ENCODE results near the gene MTUS2. TPM values are rescaled to one million over a fixed set of nuclear protein-coding genes. Genes with fewer than 3 reads are reported as not detected.

Gene MTUS2
- total and polyA plus RNA-seq, 2 experiments from 2014 or later = 0.27 to 0.38 TPM

DNA sequence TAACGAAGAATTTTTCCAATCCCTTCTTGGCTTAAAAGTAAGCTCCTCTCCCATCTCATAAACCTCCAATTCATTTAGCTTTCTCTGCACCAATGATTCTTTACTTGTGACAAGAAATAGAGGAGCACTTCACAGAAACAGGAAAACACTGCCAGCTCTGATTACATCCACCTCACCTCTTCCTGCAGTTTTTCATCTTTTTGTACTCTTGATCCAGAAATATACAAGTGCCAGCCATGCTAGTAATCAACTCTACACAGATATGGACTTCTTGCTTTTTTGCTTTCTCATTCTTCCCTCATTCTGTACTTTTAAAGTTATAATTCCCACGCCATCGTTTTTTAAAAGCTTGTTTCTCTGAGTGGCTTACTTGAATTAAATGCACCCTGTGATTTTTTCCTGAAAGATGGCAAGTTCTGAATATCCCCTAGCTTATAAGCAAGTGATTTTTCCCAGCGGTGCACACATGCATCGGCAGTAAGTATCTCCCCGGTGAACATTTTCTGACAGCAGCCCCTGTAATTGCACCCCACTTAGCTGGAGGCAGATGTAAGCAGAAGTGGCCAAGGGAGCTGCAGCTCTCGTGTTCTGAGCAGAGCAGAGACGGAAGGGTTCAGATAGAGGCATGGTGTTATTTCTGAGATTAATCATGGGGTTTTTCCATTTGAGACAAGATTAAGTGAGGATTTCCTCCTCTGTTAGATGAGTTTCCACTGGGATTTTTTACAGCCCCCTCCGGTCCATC lies 434.7 kb downstream of the MTUS2 start:
- Mint-ChIP-seq H3K4me1 (no peaks in the 10 kb centered on the region), H3K27me3 (ENCODE audit: insufficient read depth, low read depth, poor library complexity) (no peaks in the 10 kb centered on the region), H3K4me3 (no peak overlapping the region), H3K9me3 (0 out of 3 replicates have a peak, but pooled peaks cover 2% of the 10 kb centered on the region), H3K36me3 (ENCODE audit: low read depth) (no peaks in the 10 kb centered on the region), H3K27ac (no peak overlapping the region)
- no peak overlapping the region for H3K4me2 ChIP-seq
- H3K79me2 ChIP-seq (replicated peaks; ENCODE audit: insufficient read depth) = no peaks in the 10 kb centered on the region
- H3K27ac ChIP-seq (ENCODE audit: low read depth) = no peak overlapping the region
- TF ChIP-seq ZNF114 (CRISPR knock-in tag; IDR thresholded peaks at IDR 0.05) (no peak), POLR2AphosphoS5 (IDR thresholded peaks at IDR 0.05; ENCODE audit: low read depth) (no peak), JUNB (IDR thresholded peaks at IDR 0.05; ENCODE audit: unreplicated experiment) (no peak), ZNF331 (CRISPR knock-in tag; IDR thresholded peaks at IDR 0.05; ENCODE audit: low read depth) (no peak)
- no peaks in the 10 kb centered on the region for H3F3A ChIP-seq (replicated peaks; ENCODE audit: low read depth)
- H3K9me2 ChIP-seq (ENCODE audit: insufficient read depth) = peaks cover 3% of the 10 kb centered on the region; the same call in 1 of the 2 replicates
- H3K27me3 ChIP-seq (ENCODE audit: insufficient read depth) = no peaks in the 10 kb centered on the region
- H3K4me1 ChIP-seq (ENCODE audit: insufficient read depth) = no peaks in the 10 kb centered on the region
- no peak overlapping the region for H3K4me3 ChIP-seq
- no peak for ATAC-seq
- no peaks in the 10 kb centered on the region for H4K20me1 ChIP-seq (replicated peaks; ENCODE audit: insufficient read depth)
- no peak for DNase-seq (ENCODE audit: low spot score)
- no peaks in the 10 kb centered on the region for H3K36me3 ChIP-seq (ENCODE audit: insufficient read depth)
- H2AFZ ChIP-seq = no peak overlapping the region

DNA sequence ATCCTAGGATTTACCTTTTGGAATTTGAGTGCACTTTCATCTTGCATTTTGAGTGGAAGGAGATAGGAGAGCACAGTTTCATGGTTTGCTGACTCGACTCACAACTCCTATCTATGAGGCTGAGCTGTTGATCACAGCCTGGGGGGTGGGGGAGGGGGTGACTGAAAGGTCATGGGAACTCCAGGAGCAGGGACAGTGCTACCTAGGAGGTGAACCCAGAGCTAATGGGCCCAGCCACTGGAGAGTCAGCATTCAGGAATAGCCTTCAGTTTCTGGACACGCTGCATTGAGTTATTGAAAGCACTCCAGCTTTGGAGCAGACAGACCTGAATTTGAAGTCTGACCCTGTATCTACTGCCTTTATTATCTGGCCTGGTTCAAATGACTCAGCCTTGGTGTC lies 435.4 kb downstream of the MTUS2 start:
- Histone ChIP-seq H3K9me2 (ENCODE audit: insufficient read depth) (peaks cover 3% of the 10 kb centered on the region; the same call in 1 of the 2 replicates), H3K4me3 (no peak overlapping the region), H3K27ac (ENCODE audit: low read depth) (no peak overlapping the region), H3K79me2 (replicated peaks; ENCODE audit: insufficient read depth) (no peaks in the 10 kb centered on the region), H3K27me3 (ENCODE audit: insufficient read depth) (no peaks in the 10 kb centered on the region), H3K4me2 (no peak overlapping the region), H3K36me3 (ENCODE audit: insufficient read depth) (no peaks in the 10 kb centered on the region), H3K4me1 (ENCODE audit: insufficient read depth) (no peaks in the 10 kb centered on the region), H4K20me1 (replicated peaks; ENCODE audit: insufficient read depth) (no peaks in the 10 kb centered on the region), H2AFZ (no peak overlapping the region), H3F3A (replicated peaks; ENCODE audit: low read depth) (no peaks in the 10 kb centered on the region)
- DNase-seq (ENCODE audit: low spot score) (no peak), ATAC-seq (no peak)
- Mint-ChIP-seq H3K4me3 (no peak overlapping the region), H3K9me3 (0 out of 3 replicates have a peak, but pooled peaks cover 2% of the 10 kb centered on the region), H3K27ac (no peak overlapping the region), H3K4me1 (no peaks in the 10 kb centered on the region), H3K27me3 (ENCODE audit: insufficient read depth, low read depth, poor library complexity) (no peaks in the 10 kb centered on the region), H3K36me3 (ENCODE audit: low read depth) (no peaks in the 10 kb centered on the region)
- TF ChIP-seq ZNF331 (CRISPR knock-in tag; IDR thresholded peaks at IDR 0.05; ENCODE audit: low read depth) (no peak), CREB1 (CRISPR knock-in tag; IDR thresholded peaks at IDR 0.05; ENCODE audit: low read depth) (no peak), JUNB (IDR thresholded peaks at IDR 0.05; ENCODE audit: unreplicated experiment) (no peak), POLR2AphosphoS5 (IDR thresholded peaks at IDR 0.05; ENCODE audit: low read depth) (no peak)
- TF ChIP-seq, protein P1, sequence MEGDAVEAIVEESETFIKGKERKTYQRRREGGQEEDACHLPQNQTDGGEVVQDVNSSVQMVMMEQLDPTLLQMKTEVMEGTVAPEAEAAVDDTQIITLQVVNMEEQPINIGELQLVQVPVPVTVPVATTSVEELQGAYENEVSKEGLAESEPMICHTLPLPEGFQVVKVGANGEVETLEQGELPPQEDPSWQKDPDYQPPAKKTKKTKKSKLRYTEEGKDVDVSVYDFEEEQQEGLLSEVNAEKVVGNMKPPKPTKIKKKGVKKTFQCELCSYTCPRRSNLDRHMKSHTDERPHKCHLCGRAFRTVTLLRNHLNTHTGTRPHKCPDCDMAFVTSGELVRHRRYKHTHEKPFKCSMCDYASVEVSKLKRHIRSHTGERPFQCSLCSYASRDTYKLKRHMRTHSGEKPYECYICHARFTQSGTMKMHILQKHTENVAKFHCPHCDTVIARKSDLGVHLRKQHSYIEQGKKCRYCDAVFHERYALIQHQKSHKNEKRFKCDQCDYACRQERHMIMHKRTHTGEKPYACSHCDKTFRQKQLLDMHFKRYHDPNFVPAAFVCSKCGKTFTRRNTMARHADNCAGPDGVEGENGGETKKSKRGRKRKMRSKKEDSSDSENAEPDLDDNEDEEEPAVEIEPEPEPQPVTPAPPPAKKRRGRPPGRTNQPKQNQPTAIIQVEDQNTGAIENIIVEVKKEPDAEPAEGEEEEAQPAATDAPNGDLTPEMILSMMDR (conservative IDR thresholded peaks at IDR 0.05; ENCODE audit: low read depth in 2 of 2) = no peak
- TF ChIP-seq, protein P2, sequence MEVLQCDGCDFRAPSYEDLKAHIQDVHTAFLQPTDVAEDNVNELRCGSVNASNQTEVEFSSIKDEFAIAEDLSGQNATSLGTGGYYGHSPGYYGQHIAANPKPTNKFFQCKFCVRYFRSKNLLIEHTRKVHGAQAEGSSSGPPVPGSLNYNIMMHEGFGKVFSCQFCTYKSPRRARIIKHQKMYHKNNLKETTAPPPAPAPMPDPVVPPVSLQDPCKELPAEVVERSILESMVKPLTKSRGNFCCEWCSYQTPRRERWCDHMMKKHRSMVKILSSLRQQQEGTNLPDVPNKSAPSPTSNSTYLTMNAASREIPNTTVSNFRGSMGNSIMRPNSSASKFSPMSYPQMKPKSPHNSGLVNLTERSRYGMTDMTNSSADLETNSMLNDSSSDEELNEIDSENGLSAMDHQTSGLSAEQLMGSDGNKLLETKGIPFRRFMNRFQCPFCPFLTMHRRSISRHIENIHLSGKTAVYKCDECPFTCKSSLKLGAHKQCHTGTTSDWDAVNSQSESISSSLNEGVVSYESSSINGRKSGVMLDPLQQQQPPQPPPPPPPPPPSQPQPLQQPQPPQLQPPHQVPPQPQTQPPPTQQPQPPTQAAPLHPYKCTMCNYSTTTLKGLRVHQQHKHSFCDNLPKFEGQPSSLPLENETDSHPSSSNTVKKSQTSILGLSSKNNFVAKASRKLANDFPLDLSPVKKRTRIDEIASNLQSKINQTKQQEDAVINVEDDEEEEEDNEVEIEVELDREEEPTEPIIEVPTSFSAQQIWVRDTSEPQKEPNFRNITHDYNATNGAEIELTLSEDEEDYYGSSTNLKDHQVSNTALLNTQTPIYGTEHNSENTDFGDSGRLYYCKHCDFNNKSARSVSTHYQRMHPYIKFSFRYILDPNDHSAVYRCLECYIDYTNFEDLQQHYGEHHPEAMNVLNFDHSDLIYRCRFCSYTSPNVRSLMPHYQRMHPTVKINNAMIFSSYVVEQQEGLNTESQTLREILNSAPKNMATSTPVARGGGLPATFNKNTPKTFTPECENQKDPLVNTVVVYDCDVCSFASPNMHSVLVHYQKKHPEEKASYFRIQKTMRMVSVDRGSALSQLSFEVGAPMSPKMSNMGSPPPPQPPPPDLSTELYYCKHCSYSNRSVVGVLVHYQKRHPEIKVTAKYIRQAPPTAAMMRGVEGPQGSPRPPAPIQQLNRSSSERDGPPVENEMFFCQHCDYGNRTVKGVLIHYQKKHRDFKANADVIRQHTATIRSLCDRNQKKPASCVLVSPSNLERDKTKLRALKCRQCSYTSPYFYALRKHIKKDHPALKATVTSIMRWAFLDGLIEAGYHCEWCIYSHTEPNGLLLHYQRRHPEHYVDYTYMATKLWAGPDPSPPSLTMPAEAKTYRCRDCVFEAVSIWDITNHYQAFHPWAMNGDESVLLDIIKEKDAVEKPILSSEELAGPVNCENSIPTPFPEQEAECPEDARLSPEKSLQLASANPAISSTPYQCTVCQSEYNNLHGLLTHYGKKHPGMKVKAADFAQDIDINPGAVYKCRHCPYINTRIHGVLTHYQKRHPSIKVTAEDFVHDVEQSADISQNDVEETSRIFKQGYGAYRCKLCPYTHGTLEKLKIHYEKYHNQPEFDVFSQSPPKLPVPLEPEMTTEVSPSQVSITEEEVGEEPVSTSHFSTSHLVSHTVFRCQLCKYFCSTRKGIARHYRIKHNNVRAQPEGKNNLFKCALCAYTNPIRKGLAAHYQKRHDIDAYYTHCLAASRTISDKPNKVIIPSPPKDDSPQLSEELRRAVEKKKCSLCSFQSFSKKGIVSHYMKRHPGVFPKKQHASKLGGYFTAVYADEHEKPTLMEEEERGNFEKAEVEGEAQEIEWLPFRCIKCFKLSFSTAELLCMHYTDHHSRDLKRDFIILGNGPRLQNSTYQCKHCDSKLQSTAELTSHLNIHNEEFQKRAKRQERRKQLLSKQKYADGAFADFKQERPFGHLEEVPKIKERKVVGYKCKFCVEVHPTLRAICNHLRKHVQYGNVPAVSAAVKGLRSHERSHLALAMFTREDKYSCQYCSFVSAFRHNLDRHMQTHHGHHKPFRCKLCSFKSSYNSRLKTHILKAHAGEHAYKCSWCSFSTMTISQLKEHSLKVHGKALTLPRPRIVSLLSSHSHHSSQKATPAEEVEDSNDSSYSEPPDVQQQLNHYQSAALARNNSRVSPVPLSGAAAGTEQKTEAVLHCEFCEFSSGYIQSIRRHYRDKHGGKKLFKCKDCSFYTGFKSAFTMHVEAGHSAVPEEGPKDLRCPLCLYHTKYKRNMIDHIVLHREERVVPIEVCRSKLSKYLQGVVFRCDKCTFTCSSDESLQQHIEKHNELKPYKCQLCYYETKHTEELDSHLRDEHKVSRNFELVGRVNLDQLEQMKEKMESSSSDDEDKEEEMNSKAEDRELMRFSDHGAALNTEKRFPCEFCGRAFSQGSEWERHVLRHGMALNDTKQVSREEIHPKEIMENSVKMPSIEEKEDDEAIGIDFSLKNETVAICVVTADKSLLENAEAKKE (CRISPR knock-in tag; IDR thresholded peaks at IDR 0.05) = no peak
- TF ChIP-seq, protein P3, sequence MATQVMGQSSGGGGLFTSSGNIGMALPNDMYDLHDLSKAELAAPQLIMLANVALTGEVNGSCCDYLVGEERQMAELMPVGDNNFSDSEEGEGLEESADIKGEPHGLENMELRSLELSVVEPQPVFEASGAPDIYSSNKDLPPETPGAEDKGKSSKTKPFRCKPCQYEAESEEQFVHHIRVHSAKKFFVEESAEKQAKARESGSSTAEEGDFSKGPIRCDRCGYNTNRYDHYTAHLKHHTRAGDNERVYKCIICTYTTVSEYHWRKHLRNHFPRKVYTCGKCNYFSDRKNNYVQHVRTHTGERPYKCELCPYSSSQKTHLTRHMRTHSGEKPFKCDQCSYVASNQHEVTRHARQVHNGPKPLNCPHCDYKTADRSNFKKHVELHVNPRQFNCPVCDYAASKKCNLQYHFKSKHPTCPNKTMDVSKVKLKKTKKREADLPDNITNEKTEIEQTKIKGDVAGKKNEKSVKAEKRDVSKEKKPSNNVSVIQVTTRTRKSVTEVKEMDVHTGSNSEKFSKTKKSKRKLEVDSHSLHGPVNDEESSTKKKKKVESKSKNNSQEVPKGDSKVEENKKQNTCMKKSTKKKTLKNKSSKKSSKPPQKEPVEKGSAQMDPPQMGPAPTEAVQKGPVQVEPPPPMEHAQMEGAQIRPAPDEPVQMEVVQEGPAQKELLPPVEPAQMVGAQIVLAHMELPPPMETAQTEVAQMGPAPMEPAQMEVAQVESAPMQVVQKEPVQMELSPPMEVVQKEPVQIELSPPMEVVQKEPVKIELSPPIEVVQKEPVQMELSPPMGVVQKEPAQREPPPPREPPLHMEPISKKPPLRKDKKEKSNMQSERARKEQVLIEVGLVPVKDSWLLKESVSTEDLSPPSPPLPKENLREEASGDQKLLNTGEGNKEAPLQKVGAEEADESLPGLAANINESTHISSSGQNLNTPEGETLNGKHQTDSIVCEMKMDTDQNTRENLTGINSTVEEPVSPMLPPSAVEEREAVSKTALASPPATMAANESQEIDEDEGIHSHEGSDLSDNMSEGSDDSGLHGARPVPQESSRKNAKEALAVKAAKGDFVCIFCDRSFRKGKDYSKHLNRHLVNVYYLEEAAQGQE (IDR thresholded peaks at IDR 0.05; ENCODE audit: unreplicated experiment) = no peak
